GM12891 (cell line): ENCODE data around the gene EPB41.

Source experiments
- POLR2A ChIP-seq: IDR thresholded peaks from 2 replicates; pipeline ENCODE4 v1.6.1; 2011; ENCODE audit warnings: low read depth, low read length, control low read depth
- POU2F2 ChIP-seq: IDR thresholded peaks from 2 replicates; pipeline ENCODE4 v1.6.1; 2011; ENCODE audit warnings: low read depth, mild to moderate bottlenecking, control low read depth, low read length, moderate library complexity

- no peak for TF ChIP-seq POLR2A
- no peak for TF ChIP-seq POU2F2
Measured at GRCh38 chr1:28909198-28909597, 5.2 kb upstream of the EPB41 start.
